GM11168 (cell line): ENCODE results near the gene HOOK1.

Experiments used
- in situ Hi-C: fragments of 300-500 bp; cut with MboI; formaldehyde crosslinking; loops from one replicate; pipeline ENCODE4 v1.12.0; 2022; ENCODE audit warnings: low sequenced_read_pairs; ENCODE audit not compliant: unreplicated experiment

The HOOK1 gene

DNA sequence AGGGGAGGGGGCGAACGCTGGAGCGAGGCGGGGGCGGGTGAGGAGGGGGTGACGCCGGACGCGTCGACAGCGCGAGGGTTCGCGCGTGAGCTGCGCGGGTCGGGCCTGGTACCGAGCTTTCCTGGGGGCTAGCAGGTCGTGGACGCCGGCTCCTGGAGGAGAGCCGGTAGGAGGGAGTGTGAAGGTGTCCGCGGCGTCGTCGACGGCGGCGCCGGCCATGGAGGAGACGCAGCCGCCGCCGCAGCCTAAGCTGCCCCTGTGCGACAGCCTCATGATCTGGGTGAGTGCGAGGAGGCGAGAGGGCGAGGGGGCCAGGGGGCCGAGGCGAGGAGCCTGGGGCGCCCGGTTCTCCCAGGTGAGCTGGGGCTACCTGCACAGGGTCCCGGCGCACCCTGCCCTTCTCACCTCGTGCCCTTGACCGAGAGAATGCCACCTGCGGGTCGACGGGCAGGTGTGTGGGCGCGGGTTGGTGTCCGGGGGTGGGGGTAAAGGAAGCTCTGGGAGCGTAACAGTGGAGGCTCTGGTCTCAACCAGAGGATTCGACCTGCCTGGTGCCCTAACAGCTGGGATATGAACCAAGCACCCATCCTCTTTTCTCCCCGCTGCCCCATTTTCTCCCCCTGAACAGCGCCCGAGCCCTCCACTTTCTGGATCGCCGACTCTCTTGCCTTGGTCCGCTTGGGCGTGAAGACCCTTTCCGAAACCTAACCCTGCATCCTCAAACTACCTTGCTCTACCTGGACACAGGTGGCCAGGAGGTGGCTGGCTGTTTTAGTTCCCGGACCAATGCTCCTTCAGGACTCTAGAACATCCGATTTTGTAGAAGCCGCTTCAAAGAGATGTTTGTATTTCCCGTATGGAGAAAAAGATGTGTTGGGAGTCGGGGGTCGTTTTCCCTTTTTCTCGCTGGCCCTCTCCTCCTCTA lies at the start of gene HOOK1:
HOOK1 (plus strand) TSS at position 49 of the 925 bp plus-strand sequence; CDS start at position 218, 169 bp downstream.
- in situ Hi-C loops, result no loop called here

DNA sequence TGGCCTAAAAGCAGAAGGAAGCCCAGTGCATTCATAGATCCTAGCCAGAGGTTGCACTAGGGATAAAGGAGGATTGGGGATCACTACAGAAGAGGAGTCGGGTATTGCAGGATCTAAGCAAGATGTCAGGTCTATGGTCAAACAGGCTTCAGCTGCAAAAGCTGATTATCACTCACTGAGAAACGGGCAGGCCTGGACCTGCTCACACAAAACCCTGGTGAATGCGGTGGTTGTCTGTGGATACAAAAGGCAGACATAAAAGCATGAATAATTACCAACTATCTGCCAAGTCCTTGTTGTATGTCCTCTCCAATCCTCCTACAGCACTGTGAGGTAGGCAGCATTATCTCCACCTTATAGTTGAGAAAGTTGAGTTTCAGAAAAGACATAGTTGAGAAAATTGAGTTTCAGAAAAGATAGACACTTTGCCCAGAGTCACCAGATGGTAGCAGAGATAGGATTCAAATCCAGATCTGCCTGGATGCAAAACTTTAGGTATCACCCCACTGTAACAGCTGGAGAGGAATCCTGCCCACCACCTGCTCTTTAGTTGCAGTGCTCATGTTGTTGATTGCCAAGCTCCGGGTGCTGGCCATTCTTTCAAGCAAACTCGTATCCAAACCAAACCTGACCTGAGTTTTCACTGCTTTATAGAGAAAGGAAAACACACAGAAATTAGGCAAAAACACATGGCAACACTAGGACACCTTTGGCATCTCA lies 49.6 kb upstream of the HOOK1 start:
- in situ Hi-C loops, result no loop called here

DNA sequence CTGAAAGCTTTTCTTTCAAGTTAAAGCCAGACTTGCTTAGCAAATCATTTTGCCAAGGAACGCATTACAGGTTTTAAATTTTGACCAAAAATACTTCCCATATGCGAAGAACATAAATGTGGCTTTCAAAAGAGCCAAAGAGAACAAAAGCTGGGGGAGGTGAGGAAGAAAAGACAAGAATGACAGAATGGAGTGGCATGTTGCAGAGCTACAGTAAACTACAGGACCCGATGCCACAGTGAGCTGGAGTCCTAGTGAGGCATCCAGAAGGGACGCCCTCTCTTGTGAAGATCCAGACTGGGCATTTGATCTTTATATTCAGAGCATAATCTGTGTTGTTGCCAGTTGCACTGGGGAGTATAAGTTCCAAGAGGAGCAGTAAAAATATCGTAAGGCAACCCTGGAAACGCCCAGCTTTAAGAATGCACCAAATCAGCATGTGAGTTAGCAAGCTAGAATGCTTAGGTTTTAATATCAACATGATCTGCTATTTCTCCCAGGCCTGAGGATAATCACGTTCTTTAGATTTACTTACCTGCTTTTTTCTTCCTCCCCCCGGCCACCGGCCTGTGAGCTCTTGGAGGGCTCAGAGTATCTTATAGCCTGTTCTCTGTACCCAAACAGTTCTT lies 48.4 kb upstream of the HOOK1 start:
- in situ Hi-C loops, result no loop called here

DNA sequence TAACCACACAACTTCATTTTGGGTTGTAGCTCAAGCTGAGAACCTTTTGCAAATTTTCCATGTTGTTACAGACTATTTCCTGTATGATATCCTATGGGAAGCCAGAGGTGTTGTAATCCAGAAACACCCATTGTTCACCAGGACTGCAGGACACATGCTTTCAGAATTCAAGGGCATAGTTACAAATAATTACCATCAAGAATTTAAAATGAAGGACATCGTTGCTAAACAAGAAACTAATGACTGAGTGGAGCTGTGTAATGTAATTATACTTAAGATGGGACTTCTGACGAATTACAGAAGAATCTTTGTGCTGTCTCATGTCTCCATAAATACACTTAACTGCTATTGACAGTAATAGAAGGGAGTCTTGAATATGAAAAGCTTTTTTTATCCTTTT lies 47.6 kb upstream of the HOOK1 start:
- in situ Hi-C loops, result no loop called here

DNA sequence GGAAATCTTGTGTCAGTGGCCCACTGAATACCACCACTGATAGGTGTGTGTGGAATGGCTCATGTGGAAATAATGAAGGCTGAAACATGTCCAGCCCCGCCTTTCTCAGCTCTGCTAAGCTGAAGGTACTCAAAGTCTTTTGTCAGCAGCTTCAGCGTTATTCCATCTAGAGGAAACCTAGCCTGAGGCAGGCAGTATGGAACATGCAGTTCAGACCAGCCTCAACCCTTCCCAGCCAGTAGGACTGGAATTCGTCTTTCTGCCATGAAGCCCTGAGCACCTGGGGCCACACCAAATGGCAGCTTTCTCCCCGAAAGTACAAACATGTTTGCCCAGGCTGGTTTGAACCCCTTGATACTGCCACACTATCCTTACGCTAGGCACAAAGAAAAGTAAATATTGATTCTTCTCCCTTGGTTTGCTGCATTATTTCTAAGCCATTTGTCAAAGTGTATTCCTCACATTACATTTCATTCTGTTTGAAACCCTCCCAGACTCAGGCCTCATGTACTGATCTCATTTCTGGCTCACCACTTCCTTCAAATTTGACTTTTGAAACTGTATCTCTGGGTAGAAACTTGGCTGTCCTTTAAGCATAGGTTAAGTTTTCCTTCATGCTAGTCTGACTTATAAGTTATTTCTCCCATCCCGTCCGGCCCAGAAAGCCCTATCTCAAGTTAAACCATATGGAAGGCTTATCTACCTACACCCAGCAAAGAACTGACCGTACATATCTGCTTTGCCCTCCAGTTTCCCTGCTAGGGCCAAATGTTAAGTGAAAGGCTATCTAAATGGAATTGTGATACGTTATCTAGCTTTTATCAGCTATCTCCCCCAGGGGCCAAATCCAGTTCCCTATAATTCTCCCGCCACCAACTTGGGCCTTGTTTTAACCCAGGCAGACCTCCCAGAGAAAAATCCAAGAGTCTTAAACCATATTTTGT lies 45.7 kb upstream of the HOOK1 start:
- in situ Hi-C loops, result no loop called here

DNA sequence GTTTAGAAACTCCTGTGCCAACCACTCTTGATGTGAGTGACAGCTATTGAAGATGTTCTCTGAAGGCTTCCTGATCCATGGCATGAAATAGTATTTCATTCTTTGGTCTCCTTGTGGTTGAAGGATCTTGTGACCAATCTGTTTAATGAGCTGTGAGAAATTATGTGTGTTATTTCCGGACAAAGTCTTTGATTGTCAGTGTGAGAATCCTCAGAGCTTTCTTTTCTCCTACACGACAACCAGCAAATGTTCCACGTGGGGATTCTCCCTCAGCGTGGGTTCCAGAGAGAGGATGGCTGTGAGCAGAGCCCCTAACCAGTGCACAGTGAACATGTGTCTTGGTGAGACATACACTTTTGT lies 45.0 kb upstream of the HOOK1 start:
- in situ Hi-C loops, result no loop called here

DNA sequence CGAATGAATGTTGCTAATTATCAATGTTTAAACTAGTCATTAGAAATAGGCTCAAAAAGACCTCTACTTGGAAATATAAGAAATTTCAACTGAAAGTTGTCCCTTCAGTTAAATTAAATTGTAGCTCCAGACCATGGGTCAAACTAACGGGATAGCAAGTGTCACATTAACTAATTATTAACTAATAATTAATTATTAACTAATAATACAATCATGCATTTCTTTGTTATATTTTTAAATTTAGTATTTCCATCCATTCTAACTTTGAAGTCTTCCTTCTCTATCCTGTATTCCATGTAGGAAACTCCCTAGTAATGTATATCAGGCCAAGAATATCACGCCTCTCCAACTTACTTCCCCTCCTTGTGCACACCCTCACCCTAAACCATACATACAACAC lies 43.4 kb upstream of the HOOK1 start:
- in situ Hi-C loops, result no loop called here

DNA sequence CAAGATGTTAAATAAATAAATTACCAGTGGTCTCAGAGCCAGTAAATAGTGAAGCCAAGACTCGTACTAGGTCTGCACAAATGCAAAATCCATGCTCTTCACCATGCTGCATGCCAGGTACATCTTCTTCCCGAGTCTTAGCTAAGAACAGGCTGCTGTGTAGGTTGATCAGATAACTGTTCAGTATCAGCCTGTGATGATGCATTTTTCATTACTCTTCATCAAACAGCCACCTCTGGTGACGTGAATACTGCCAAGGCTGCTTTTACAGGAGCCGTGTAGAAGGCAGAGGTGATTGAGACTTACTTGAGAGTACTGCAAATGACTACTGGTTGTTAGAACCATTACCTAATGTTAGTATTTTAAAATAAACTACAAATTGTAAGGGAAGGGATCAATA lies 39.3 kb upstream of the HOOK1 start:
- in situ Hi-C loops, result no loop called here

DNA sequence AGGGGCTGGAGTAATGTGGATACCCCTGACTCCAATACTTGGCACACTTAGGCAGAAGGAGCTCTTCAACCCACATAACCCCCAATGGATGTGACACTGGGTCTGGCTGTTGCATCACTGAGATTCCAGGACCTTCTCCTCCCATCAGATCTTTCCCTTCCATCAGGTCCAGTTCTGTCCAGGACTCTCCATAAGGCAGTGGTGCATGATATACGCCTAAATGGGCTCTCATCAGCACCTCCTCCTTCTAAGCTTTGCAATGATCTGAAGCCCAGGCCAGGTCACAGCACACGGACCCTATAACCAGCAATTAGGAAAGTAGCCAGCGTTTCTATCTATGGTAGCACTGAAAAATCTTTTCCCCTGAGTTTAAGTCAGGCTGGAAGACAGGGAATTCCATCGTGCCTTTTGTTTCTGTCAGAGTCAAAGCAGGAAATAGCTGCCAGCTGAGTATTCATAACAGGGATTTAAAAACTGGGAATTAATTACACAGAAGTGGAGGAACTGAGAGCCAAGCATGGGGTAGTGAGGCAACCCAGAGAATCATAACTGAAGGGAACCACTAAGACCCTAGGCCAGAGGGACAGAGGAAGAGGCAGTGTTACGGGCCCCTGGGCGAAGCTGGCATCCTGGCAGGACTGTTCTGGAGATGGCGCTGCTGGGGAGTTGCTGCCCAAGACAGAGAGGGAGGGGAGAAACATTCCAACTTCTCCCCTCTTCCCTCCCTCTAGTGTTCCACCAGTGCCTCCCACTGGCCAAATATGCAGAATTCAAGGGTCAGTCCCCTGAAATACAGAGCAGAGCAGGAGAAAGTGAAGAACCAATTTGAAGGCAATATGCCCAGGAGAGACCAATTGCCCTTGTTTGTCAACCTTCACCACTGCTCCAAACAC lies 37.5 kb upstream of the HOOK1 start:
- in situ Hi-C loops, result no loop called here

DNA sequence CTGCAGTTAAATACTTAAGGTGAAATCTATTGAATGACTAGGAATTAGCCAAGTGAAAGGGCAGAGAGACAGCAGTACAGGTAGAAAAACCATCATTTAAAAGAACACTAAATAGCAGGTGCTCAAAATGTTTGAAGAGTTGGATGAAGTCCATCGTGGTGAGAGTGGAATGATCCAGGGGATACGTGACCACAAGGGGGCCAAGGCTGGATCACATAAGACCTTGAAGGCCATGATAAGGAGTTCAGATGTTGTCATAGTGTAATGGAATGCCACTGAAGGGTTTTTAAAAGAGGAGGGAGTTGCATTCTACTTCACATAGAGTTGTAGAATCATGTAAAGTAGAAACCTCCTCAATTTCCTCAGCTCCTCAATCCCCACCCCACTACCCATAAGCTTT lies 34.8 kb upstream of the HOOK1 start:
- in situ Hi-C loops, result no loop called here

DNA sequence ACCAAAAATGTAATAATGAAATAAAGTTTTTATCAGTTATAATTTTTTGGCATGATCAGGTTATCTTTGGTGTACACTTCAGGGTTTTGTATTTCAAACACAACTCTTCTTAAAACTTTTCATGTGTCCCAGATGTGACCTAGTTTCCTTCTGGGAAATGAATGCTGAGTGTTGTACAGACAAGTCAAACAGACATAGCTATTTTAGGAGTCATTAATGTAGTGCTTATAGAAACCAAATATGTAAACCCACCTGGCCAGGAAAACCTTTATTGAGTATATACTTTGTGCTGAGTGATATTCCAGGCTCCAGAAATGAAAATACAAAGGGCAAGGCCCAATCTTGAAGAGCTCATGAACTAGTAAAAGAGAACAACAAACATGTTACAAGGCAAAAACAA lies 25.9 kb upstream of the HOOK1 start:
- in situ Hi-C loops, result no loop called here

DNA sequence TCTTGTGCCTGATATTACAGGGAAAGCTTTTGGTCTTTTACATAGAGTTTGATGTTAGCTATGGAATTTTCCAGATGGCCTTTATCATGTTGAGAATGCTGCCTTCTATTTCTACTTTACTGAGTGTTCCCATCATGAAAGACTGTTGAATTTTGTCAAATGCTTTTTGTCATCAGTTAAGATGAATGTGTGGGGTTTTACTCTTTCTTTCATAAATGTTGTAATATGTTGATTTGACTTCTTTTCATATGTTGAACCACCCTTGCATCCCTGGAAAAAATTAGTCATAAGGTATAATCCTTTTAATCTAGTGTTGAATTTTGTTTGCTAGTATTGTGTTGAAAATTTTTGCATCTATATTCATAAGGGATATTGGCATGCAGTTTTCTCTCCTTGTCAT lies 16.1 kb upstream of the HOOK1 start:
- in situ Hi-C loops, result no loop called here

DNA sequence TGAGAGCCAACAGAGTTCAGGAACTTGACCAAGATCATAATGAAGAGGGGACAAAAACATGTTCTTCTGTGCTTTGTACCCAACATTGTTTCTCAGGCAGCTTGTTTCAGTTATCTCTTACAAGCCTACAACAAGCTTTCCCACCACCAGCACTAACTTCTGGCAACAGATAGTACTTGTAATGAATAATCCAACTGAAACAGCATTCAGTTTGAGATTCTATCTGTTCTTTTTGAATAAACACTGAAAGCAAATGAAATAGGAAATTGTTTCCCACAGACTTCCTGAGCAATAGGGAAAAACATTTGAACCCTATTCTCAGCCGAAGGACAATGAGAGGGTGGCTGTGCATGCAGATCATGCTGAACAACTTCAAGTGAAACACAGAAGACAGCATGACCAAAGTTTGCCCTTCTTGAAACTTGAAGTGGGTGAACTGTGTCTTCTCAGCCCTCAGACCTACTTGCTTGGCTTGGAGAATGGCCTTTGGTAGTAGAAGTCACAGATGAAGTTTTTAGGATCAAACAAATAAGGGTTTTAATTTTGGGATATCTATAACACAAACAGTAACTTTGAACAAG lies 11.2 kb upstream of the HOOK1 start:
- in situ Hi-C loops, result no loop called here

DNA sequence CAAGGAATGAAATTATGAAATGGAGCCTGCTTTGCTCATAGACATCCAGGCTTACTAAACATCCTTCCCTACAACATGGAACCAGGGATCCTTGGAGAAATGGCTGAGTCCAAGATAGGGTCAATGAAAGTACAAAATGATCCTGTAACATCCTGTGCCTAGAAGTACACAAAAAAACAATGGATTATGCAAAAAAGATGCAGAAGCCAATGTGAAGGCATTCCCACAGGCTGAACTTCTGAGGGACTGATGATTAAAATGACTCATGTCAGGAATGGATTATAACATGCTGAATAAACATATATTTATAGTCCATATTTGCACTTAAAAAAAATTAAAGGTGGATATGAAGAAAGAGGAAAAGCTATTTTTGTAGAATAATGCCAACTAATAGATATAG lies 10.4 kb upstream of the HOOK1 start:
- in situ Hi-C loops, result no loop called here

DNA sequence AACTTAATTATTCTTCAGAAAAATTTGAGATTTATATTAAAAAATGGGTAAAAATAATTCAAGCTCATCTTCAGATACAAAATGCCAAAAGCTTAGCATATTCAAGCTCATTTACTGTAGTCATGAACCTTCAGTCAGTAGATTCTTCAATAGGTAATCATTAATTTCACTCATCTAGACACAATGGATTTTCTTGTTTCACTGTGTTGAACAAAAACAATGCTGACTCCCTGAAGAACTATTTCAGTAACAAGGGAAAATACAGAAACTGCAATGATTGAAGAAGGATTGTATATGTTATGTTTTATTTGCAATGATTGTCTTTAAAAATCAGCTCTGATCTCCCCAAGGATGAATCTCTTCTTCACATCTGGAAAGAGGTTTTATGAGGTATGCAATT lies 9.2 kb upstream of the HOOK1 start:
- in situ Hi-C loops, result no loop called here

DNA sequence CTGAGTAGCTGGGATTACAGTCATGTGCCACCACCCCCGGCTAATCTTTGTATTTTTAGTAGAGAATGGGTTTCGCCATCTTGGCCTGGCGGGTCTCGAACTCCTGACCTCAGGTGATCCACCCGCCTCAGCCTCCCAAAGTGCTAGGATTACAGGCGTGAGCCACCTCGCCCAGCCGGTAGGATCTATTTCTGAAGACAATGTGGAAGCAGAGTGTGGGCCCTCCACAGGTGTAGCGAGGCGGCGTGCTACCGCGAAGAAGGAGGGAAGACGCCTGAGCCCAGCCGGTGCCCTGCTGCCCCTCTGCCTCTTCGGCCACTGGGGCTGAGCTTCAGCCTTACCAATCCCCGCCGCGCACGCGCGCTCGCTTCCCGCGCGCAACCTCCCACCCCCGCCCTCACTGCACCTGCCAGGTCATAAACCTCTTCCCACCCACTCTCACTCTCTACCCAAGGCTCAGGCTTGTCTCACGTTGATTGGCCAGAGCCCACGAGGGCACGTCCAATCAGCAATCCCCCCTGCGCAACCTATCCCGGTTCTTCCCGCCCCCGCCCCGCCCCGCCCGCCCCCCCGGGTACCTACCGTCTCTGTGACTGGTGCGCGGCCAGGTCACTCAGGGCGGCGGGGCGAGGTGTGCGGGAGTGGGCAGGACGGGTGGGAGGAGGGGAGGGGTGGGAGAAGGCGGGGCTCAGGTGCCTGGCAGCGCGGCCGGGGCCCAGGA lies 409 bp upstream of the HOOK1 start:
- in situ Hi-C loops, result no loop called here

DNA sequence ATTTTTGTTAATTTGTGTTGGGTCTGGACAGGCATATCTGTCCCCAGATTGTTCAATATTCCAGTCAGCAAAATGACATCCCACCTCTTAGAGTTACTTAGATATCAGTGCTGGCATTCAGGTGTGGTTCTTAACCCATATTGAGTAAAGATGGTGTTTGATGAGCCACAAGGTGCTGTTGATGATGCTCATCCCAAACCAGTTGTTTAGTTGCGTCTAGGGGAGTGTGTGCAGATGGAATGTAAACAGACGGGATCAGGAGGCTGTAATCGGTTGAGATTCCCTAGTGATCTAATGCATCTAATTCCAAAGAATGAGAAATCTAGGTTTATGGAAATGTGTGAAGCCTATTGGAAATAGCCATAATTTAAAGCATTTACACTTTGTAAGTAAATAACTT lies 1.1 kb downstream of the HOOK1 start:
- in situ Hi-C loops, result no loop called here

DNA sequence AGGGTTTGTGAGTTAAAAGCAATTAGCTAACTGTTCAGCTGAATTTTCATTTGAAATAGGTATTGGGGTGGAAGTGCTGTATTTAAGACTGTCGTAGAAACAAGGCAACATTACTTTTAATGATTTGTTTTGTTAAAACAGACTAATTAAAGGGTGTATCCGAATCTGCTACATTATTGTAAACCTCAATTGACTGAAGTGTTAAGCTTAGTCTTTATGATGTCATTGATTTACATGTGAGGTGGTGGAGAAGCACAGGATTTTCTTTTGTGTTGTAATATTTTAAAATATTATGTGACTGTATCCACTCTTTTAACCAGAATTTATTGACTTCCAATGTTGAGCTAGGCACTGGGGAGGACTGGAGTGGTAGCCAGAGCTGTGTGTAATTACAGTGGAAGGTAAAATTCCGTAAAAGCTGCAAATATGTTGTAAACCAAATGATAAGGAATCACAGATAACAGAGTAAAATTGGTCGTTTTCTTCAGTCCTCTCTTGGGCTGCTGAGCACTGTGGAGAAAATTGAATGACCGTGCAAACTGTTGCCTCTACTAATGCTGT lies 1.6 kb downstream of the HOOK1 start:
- in situ Hi-C loops, result no loop called here
